Stimulated activated CD8-positive, alpha-beta memory T cell treated with anti-CD3 and anti-CD28 coated beads, Interleukin-7, amount 100 ng/mL, for 4 hours (primary cell): ENCODE data around the gene POM121L2.
"Not testable (repeated sequence)": the region's sequence is repeated elsewhere in the genome, so short reads cannot be mapped to it uniquely, and the experiment has no call there.

Experiments
- DNase-seq, 2 donors: peaks; one replicate each; pipeline ENCODE4 v3.0.0-alpha.2; 2020; ENCODE audit warnings: low read depth in 2 of 2

POM121L2 gene

DNA sequence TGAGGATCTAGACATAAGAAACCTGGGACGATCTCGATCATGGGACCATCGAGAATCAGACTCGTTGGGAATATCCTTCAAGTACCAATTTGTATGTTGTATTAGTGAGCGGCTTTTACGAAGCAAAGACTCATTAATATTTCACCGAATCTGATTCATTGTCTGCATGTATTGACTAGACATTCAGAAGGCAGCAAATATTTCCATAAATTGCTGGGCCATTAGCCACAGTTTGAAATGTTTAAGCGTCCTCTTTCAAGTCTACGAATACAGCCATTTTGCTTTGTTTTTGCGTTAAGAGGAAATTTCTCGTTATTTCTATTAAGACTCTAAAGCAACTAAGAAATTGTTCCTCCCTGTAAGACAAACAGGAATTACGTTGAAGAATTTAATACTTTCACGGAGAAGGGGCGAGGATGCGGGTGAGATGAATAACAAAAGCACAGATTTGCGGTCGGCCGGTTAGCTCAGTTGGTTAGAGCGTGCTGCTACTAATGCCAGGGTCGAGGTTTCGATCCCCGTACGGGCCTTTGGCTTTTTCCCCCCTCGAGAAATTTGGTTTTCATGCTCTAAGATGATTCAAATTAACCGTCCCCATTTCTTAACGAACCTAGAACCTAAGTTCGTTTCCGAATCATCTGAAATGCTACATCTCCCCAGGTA is 18.5 kb downstream of the POM121L2 start:
- DNase-seq: no peak

GRCh38 chr6:27290850-27291208 is 21.2 kb downstream of the POM121L2 start:
- no peak for DNase-seq

- no peak for DNase-seq
Measured at GRCh38 chr6:27290065-27290849, 21.8 kb downstream of the POM121L2 start.

GRCh38 chr6:27288136-27289044 is 23.7 kb downstream of the POM121L2 start:
- no peak for DNase-seq

DNA sequence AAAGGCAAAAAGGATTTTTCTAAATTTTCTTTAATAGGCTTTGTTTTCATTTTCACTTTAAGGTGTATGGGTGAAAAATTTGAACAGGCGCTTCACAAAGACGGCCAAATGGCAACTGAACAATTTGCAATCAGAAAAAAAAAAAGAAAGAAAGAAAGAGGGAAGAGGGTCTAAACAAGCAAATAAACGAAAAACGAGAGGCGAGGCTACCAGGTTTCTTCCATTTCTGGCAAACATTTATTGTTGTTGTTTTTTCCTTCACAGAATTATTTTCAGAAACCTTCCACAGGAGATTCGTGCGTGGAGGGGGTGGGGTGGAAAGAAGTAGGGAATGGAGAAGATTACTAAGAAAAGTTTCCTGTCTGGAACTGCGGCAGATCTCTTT is 24.3 kb downstream of the POM121L2 start:
- DNase-seq: no peak

DNA sequence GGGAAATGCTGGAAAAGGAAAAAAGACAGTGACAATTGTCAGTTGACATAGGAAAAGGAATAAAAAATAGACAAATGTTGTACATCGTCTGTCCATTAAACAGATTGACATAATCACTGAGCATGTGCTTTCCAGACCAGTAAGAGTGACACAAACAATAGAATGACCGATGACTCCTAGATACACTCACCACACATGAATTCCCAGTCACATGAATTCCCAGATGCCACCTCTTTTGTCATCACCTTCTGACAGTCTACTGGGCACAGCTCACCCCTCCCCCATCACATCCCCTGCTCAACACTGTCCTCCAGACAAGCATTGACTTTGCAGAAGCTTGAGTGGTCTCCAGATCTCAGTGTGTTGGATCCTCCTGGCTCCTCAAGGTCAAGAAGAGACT is 25.9 kb downstream of the POM121L2 start:
- no peak for DNase-seq

GRCh38 chr6:27283279-27283678 is 28.8 kb downstream of the POM121L2 start:
- DNase-seq: no peak

DNA sequence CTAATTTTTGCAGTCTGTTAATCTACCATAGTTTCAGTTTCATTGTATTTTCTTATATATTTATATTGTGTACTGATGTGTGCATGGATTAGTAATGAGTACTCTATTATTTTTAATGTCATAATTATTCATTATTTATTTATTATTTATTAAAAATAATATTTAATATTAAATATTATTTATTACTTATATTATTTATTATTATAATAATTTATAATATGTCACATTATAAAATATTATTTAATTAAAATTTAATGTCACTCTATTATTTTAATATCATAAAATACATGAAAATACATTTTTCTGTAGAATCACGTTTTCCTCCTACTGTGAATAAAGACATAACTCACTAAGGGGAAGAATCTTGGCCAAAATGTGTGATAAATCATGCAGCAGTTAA is 30.5 kb downstream of the POM121L2 start:
- DNase-seq: no peak

DNA sequence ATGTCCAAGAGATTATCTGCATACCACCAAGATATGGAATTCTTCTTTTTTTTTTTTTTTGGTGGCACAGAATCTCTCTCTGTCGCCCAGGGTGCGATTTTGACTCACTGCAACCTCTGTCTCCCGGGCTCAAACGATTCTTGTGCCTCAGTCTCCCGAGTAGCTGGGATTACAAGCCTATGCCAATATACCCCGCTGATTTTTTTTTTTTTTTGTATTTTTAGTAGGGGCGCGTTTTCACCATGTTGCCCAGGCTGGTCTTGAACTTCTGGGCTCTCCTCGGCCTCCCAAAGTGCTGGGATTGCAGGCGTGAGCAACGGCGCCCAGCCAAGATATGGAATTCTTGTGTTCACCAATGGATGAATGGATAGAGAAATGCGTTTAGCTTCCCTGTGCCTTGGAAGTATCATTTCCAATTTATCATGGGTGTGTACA is 31.0 kb downstream of the POM121L2 start:
- DNase-seq: no peak

GRCh38 chr6:27280540-27281000 is 31.5 kb downstream of the POM121L2 start:
- no peak for DNase-seq

GRCh38 chr6:27280064-27280539 is 32.0 kb downstream of the POM121L2 start:
- no peak for DNase-seq

DNA sequence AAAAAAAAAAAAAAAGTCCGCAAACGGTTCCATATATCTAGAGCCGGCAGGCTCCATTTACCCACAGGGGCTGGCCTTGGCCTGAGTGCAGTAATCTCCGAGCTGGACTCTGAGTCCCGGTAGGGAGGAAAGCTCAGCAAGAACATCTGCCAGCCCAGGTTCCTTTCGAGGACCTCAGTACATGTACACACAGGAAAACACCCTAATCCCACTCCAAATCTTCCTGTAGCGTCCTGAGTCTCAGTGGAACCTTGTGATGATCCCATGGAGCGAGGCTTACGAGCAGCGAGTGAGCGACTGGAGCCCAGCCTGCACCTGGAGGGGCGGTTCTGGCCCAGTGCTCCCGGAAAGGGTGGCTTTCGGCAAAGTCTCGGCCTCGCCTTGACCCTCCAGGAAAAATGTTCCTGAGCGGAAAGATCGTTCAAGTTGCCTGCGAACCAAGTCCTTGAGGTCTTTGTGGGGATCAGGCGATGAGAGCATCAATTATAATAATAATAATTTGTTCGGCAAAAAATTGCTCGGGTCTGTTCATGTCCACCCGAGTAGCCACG is 32.5 kb downstream of the POM121L2 start:
- no peak for DNase-seq

GRCh38 chr6:27275025-27275956 is 36.8 kb downstream of the POM121L2 start:
- DNase-seq: no peak

DNA sequence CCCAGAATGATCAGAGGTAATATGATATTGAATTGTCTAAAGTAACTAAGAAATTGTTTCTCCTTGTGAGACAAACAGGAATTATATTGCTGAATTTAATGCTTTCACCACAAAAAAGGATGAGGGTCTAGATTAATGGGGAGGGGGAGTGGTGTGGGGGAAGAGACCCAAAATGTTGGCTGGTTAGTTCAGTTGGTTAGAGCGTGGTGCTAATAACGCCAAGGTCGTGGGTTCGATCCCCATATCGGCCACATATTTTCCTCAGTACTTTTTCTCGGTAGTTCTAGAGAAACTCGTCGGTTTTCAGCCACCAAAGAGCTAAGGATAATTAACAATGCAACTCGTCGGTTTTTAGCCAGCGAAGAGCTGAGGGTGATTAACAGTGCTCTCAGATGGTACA is 38.3 kb downstream of the POM121L2 start:
- no peak for DNase-seq

- DNase-seq: no peak
Measured at GRCh38 chr6:27268803-27269202, 43.3 kb downstream of the POM121L2 start.

- no peak for DNase-seq
Measured at GRCh38 chr6:27267857-27268434, 44.1 kb downstream of the POM121L2 start.

- not testable (repeated sequence) for DNase-seq
Measured at GRCh38 chr6:27267003-27267402, 45.1 kb downstream of the POM121L2 start.

GRCh38 chr6:27263886-27264285 is 48.2 kb downstream of the POM121L2 start:
- DNase-seq: no peak

- DNase-seq: no peak
Measured at GRCh38 chr6:27260836-27261375, 51.2 kb downstream of the POM121L2 start.

DNA sequence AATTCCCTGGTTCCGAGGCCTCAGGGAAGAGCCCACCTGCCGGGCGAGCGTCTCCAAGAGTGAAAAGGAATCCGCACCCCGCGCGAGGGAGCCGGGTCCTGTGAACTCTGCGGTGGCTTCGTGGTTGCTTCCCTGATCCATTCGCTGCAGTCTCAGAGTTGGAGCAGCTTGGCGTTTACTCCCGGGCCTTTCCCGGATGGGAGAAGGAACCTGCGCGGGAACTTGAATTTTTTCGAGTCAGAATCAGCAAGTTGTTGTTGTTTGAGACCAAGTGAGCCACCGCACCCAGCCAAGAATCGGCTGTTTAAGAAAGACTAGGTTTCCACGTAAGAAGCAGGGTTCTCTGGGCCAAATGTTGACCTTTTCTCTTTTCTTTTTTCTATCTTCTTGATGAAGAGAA is 51.7 kb downstream of the POM121L2 start:
- no peak for DNase-seq
